ENCODE data around the gene PCSK1. TPM values are rescaled to one million over a fixed set of nuclear protein-coding genes. Genes with fewer than 3 reads are reported as not detected.

PCSK1 gene
- total and polyA plus RNA-seq, 2 of the 8 experiments (the other 6 are each of a cell fraction or from before 2014, with no cell fraction given) = 1.3 to 3.2 TPM

DNA sequence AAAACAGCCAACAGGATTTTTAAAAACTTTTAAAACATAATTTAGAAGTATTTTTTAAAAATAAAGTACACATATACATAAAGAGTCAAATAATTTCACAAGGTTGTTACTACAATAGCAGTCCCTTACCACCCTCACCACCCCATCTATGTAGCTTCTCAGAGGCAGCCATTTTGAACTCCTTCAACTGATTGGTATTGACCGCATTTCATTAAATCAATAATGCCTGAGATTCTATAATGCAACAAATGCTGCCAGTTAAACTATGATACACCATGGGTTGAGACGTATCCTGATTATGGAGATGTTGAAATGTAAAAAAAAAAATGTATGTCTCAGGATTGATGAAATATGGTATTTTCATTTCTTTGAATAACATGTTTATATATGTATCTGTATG, 78.8 kb downstream of the PCSK1 start:
- Histone ChIP-seq H3K4me3 (ENCODE audit: extremely low read depth in 1 of 4, insufficient read depth in 2 of 4, low read depth in 3 of 4, low read length in 4 of 4) (no peak overlapping the region), H3K56ac (replicated peaks; ENCODE audit: insufficient read length, low read depth, low read length) (no peak overlapping the region), H3K79me1 (ENCODE audit: low read depth, low read length) (no peaks in the 10 kb centered on the region), H3K23me2 (ENCODE audit: low read depth, low read length) (no peaks in the 10 kb centered on the region), H2BK120ac (replicated peaks; ENCODE audit: low read depth, low read length) (no peak overlapping the region), H4K5ac (ENCODE audit: insufficient read length, low read depth, low read length) (no peak overlapping the region), H3K79me2 (ENCODE audit: control insufficient read depth in 1 of 2, insufficient read depth in 2 of 2, low read length in 2 of 2) (no peaks in the 10 kb centered on the region), H2BK15ac (ENCODE audit: low read length) (no peak overlapping the region), H3K27ac (ENCODE audit: low read depth, low read length) (no peak overlapping the region), H2BK20ac (ENCODE audit: low read length) (no peak overlapping the region), H4K91ac (replicated peaks; ENCODE audit: insufficient read length, low read length) (no peak overlapping the region), H3K14ac (ENCODE audit: insufficient read length) (no peak overlapping the region), H3K36me3 (ENCODE audit: control insufficient read depth in 2 of 4, insufficient read depth in 4 of 4, low read length in 3 of 4) (no peaks in the 10 kb centered on the region), H2BK12ac (ENCODE audit: low read depth, low read length) (no peak overlapping the region), H2AK5ac (ENCODE audit: low read depth, low read length) (no peak overlapping the region), H3K23ac (ENCODE audit: insufficient read length) (no peak overlapping the region), H2AFZ (ENCODE audit: low read length) (no peak overlapping the region), H3K9ac (replicated peaks in 1 of 4; ENCODE audit: extremely low read depth in 1 of 4, low read depth in 3 of 4, low read length in 3 of 4) (no peak overlapping the region), H3K27me3 (replicated peaks in 1 of 4; ENCODE audit: control insufficient read depth in 3 of 4, extremely low read depth in 1 of 4, insufficient read depth in 3 of 4, low read length in 3 of 4) (no peaks in the 10 kb centered on the region), H3K9me3 (ENCODE audit: insufficient read depth in 2 of 2, low read depth in 1 of 2, low read length in 1 of 2) (no peaks in the 10 kb centered on the region), H3K18ac (ENCODE audit: extremely low read depth, low read length) (no peak overlapping the region), H4K20me1 (replicated peaks in 1 of 2; ENCODE audit: control insufficient read depth in 1 of 2, insufficient read depth in 2 of 2, low read length in 2 of 2) (no peaks in the 10 kb centered on the region), H3K4ac (replicated peaks; ENCODE audit: insufficient read length, low read depth, low read length) (no peak overlapping the region), H4K8ac (ENCODE audit: extremely low read depth, insufficient read depth, low read length) (no peak overlapping the region), H3K4me2 (ENCODE audit: insufficient read depth in 1 of 2, low read depth in 2 of 2, low read length in 2 of 2) (no peak overlapping the region), H3K4me1 (replicated peaks in 1 of 4; ENCODE audit: control insufficient read depth in 3 of 4, insufficient read depth in 4 of 4, low read length in 3 of 4) (no peaks in the 10 kb centered on the region), H2BK5ac (ENCODE audit: low read depth, low read length) (no peak overlapping the region)
- FAIRE-seq (no peak), DNase-seq (ENCODE audit: low read depth in 1 of 2, low spot score in 2 of 2) (no peak)
- TF ChIP-seq YY1 (IDR thresholded peaks at IDR 0.05; ENCODE audit: low read depth, low read length) = peak; percentile 63; the same call in 1 of the 2 replicates
- no peak for TF ChIP-seq KDM4A (IDR thresholded peaks at IDR 0.05; ENCODE audit: low read depth, low read length, severe bottlenecking)
- no peak for TF ChIP-seq TEAD4 (IDR thresholded peaks at IDR 0.05; ENCODE audit: low read depth, low read length)
- POLR2A ChIA-PET (ENCODE audit: partially characterized antibody) = no interaction called here
- 96% methylated on average over 2 of the region's 2 CpGs; no CpG with 5 or more reads in 1 of the 2 experiments for WGBS, 2 experiments (ENCODE audit: extremely low coverage in 1 of 2, insufficient coverage in 1 of 2, insufficient read length in 1 of 2, insufficient replicate concordance in 2 of 2, low coverage in 1 of 2, low lambda C conversion rate in 2 of 2, missing lambda C conversion rate in 1 of 2)
- CTCF ChIA-PET (ENCODE audit: partially characterized antibody) = interaction anchor here (0.9 to 2.3 kb wide), 4 partner anchors 10 to 249 kb away, joined by 3 to 8 read pairs (median 4); no protein-coding TSS in a partner anchor

Measured in H1 (cell line).